ENCODE results near the gene TNFRSF1B. TPM values are rescaled to one million over a fixed set of nuclear protein-coding genes. Genes with fewer than 3 reads are reported as not detected.
A peak's percentile ranks its signal among the peaks of the same experiment; 100 is the strongest.

Gene TNFRSF1B
- total RNA-seq, result 10 to 100 TPM; 27.4 to 62.1 (median 43.5) TPM

- H3K27ac ChIP-seq, result peak within 1 kb of the TSS; percentile 89 to 96 (median 92)
- DNase-seq (ENCODE audit: low spot score in 2 of 2), result peak in 1 of 2 donors; percentile 42
- TF ChIP-seq CTCF (IDR thresholded peaks at IDR 0.05) (peak in 2 of 5 experiments; percentile 14 to 18), POLR2A (IDR thresholded peaks at IDR 0.05) (peak; percentile 87 to 89), EP300 (IDR thresholded peaks at IDR 0.05) (peak in 1 of 2 donors; percentile 82)
These were observed at the start of gene TNFRSF1B for GRCh38 chr1:12166834-12167492. Gene TNFRSF1B (plus strand): TSS chr1:12166991. CDS start chr1:12167092, 101 bp downstream.

GRCh38 chr1:12121212-12122003 lies 45.4 kb upstream of the TNFRSF1B start:
- DNase-seq (ENCODE audit: low spot score in 2 of 2), result no peak
- peaks cover 0 to 14% (median 12%) of the 10 kb centered on the region in 4 donors for H3K4me1 ChIP-seq
- H3K9me3 ChIP-seq, result no peaks in the 10 kb centered on the region
- no peak for TF ChIP-seq EP300 (IDR thresholded peaks at IDR 0.05)
- no peak for TF ChIP-seq CTCF (IDR thresholded peaks at IDR 0.05)
- TF ChIP-seq POLR2A (IDR thresholded peaks at IDR 0.05), result no peak
- no peak overlapping the region for H3K27ac ChIP-seq
- 55 to 64% methylated on average over 12 of the region's 12 CpGs for WGBS, 2 donors
- no peaks in the 10 kb centered on the region for H3K27me3 ChIP-seq
- no peak overlapping the region for H3K4me3 ChIP-seq
- H3K36me3 ChIP-seq, result no peaks in the 10 kb centered on the region

More at GRCh38 chr1:12166834-12167492, at the start of gene TNFRSF1B:
- Histone ChIP-seq H3K4me1 (peaks cover 0 to 66% (median 25%) of the 10 kb centered on the region in 4 donors), H3K9me3 (no peaks in the 10 kb centered on the region), H3K36me3 (no peaks in the 10 kb centered on the region), H3K4me3 (peak within 1 kb of the TSS; percentile 66 to 97 (median 82)), H3K27me3 (no peaks in the 10 kb centered on the region)
- WGBS, 2 donors, result 0% methylated on average over 5 to 43 of the region's 79 CpGs

GRCh38 chr1:12123172-12123571 lies 43.6 kb upstream of the TNFRSF1B start:
- 73% methylated on average over 8 of the region's 8 CpGs for WGBS, 2 donors
- no peak overlapping the region for H3K4me3 ChIP-seq

GRCh38 chr1:12124693-12125421 lies 41.9 kb upstream of the TNFRSF1B start:
- peaks cover 0 to 17% (median 12%) of the 10 kb centered on the region in 4 donors for H3K4me1 ChIP-seq
- no peaks in the 10 kb centered on the region for H3K36me3 ChIP-seq
- peak; percentile 93 to 96 (median 94) for TF ChIP-seq CTCF (IDR thresholded peaks at IDR 0.05)
- TF ChIP-seq EP300 (IDR thresholded peaks at IDR 0.05), result peak in 1 of 2 donors; percentile 69
- TF ChIP-seq POLR2A (IDR thresholded peaks at IDR 0.05), result no peak
- H3K27me3 ChIP-seq, result no peaks in the 10 kb centered on the region
- DNase-seq (ENCODE audit: low spot score in 2 of 2), result peak; percentile 75 to 87
- H3K27ac ChIP-seq, result peak overlapping the region in 2 of 4 donors; percentile 38 to 59
- no peak overlapping the region for H3K4me3 ChIP-seq
- 47% methylated on average over 19 of the region's 19 CpGs for WGBS, 2 donors
- no peaks in the 10 kb centered on the region for H3K9me3 ChIP-seq

More at GRCh38 chr1:12123172-12123571, 43.6 kb upstream of the TNFRSF1B start:
- Histone ChIP-seq H3K27me3 (no peaks in the 10 kb centered on the region), H3K36me3 (no peaks in the 10 kb centered on the region), H3K27ac (no peak overlapping the region), H3K4me1 (peaks cover 0 to 15% (median 12%) of the 10 kb centered on the region in 4 donors), H3K9me3 (no peaks in the 10 kb centered on the region)
- no peak for TF ChIP-seq POLR2A (IDR thresholded peaks at IDR 0.05)
- no peak for DNase-seq (ENCODE audit: low spot score in 2 of 2)

Measured in tibial nerve (tissue), 4 donors.